Stimulated activated CD8-positive, alpha-beta memory T cell treated with anti-CD3 and anti-CD28 coated beads, Interleukin-12 subunit alpha, Interleukin-12 subunit beta, amount 100 ng/mL, for 24 hours (primary cell): Measurements from ENCODE around the gene UTF1.

ENCODE experiments used
- DNase-seq: peaks from one replicate; pipeline ENCODE4 v3.0.0-alpha.2; 2020; ENCODE audit errors: extremely low read depth

The UTF1 gene

GRCh38 chr10:133279326-133280226, 49.6 kb downstream of the UTF1 start:
- DNase-seq, result no peak

GRCh38 chr10:133280391-133281059, 50.5 kb downstream of the UTF1 start:
- no peak for DNase-seq

DNA sequence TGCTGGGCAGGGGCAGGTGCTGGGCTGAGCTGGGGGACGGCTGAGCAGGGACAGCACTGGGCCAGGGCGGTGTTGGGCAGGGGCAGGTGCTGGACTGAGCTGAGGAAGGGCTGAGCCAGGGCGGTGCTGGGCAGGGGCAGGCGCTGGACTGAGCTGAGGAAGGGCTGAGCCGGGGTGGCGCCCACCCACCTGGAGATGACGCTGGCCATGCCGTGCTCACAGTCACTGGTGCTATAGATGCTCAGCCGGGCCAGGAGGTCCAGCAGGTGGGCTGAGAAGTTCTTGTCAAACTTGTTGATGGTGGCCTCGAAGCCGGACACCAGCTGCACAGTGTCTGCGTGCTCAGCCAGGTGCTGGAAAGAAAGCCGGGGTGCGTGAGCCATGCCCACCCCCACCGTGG, 51.1 kb downstream of the UTF1 start:
- no peak for DNase-seq
